DND-41 (cell line): ENCODE measurements around the gene ZFYVE26.

ENCODE experiments used
- ATAC-seq: fragments of 200-7000 bp; cut with Tn5 transposase; 3 replicates; pipeline ENCODE4 v1.9.1; 2021; ENCODE audit warnings: low read depth; ENCODE audit not compliant: insufficient read depth
- DNase-seq: peaks from one replicate; pipeline ENCODE4 v3.0.0-alpha.2; 2020
- H2AFZ ChIP-seq: 2 replicates; pipeline ENCODE4 v1.6.0; 2012; ENCODE audit warnings: low read depth, low read length
- H3K27ac ChIP-seq: 2 replicates; pipeline ENCODE4 v1.5.1; 2012; ENCODE audit warnings: low read length, inconsistent platforms
- H3K27me3 ChIP-seq: fragments of 200-600 bp; sonication (generic); 2 replicates; pipeline ENCODE4 v1.6.0; 2012; ENCODE audit warnings: low read length, mild to moderate bottlenecking, inconsistent platforms; ENCODE audit not compliant: insufficient read depth, poor library complexity
- H3K36me3 ChIP-seq: 2 replicates; pipeline ENCODE4 v1.5.1; 2012; ENCODE audit warnings: low read length, inconsistent platforms; ENCODE audit not compliant: insufficient read depth
- H3K4me1 ChIP-seq: 2 replicates; pipeline ENCODE4 v1.5.1; 2012; ENCODE audit warnings: mild to moderate bottlenecking, low read length; ENCODE audit not compliant: insufficient read depth
- H3K4me2 ChIP-seq: 2 replicates; pipeline ENCODE4 v1.6.0; 2012; ENCODE audit warnings: mild to moderate bottlenecking, moderate library complexity, low read length, inconsistent platforms; ENCODE audit not compliant: insufficient read depth
- H3K4me3 ChIP-seq, 2 experiments: fragments of 200-600 bp in 1 of 2; shearing (Covaris generic) in 1 of 2; 2 replicates each; pipeline ENCODE4 v1.5.1; 2012 to 2016; ENCODE audit warnings: inconsistent platforms in 2 of 2, low read length in 2 of 2, mild to moderate bottlenecking in 2 of 2, low read depth in 1 of 2, moderate library complexity in 1 of 2
- H3K79me2 ChIP-seq: 2 replicates; pipeline ENCODE4 v1.6.0; 2012; ENCODE audit warnings: low read length, inconsistent platforms; ENCODE audit not compliant: insufficient read depth
- H3K9ac ChIP-seq: 2 replicates; pipeline ENCODE4 v1.6.0; 2012; ENCODE audit warnings: low read depth, mild to moderate bottlenecking, inconsistent platforms, low read length, moderate library complexity
- H3K9me3 ChIP-seq: 2 replicates; pipeline ENCODE4 v1.5.1; 2012; ENCODE audit warnings: low read length, moderate library complexity, mild to moderate bottlenecking, inconsistent platforms; ENCODE audit not compliant: insufficient read depth, severe bottlenecking
- H4K20me1 ChIP-seq: 2 replicates; pipeline ENCODE4 v1.6.0; 2012; ENCODE audit warnings: low read length; ENCODE audit not compliant: insufficient read depth
- CTCF ChIP-seq: IDR thresholded peaks from 2 replicates; pipeline ENCODE4 v1.5.1; 2012; ENCODE audit warnings: borderline replicate concordance, low read length, moderate library complexity, mild to moderate bottlenecking; ENCODE audit not compliant: poor library complexity, severe bottlenecking; ENCODE audit errors: extremely low read depth
- EZH2 ChIP-seq: IDR thresholded peaks from 3 replicates; pipeline ENCODE4 v1.6.1; 2012; ENCODE audit warnings: borderline replicate concordance, low read depth, mild to moderate bottlenecking, moderate library complexity, low read length, inconsistent platforms; ENCODE audit not compliant: severe bottlenecking

ZFYVE26 gene

GRCh38 chr14:67816326-67817002, at the start of gene ZFYVE26:
Gene ZFYVE26, minus strand, starts transcription at chr14:67816590. Its CDS starts 627 bp downstream, at chr14:67815963.
- H3K4me1 ChIP-seq: peaks cover 47% of the 10 kb centered on the region

GRCh38 chr14:67863223-67863622, 46.8 kb upstream of the ZFYVE26 start:
- Histone ChIP-seq H3K79me2 (no peaks in the 10 kb centered on the region), H3K4me2 (no peak overlapping the region), H2AFZ (no peak overlapping the region), H3K9me3 (peaks cover 2% of the 10 kb centered on the region), H3K27ac (no peak overlapping the region), H3K4me3 (no peak overlapping the region), H3K9ac (no peak overlapping the region), H4K20me1 (no peaks in the 10 kb centered on the region), H3K4me1 (no peaks in the 10 kb centered on the region), H3K36me3 (peaks cover 25% of the 10 kb centered on the region; the same call in 1 of the 2 replicates), H3K27me3 (no peaks in the 10 kb centered on the region)
- TF ChIP-seq CTCF (no peak), EZH2 (no peak)
- ATAC-seq (no peak), DNase-seq (no peak)

More at GRCh38 chr14:67816326-67817002, at the start of gene ZFYVE26:
- Histone ChIP-seq H3K36me3 (peaks cover 21% of the 10 kb centered on the region; the same call in 1 of the 2 replicates), H2AFZ (peak within 1 kb of the TSS; percentile 98), H3K27ac (peak within 1 kb of the TSS; percentile 82), H3K9ac (peak within 1 kb of the TSS; percentile 68), H3K27me3 (no peaks in the 10 kb centered on the region), H3K9me3 (no peaks in the 10 kb centered on the region), H3K79me2 (peaks cover 45% of the 10 kb centered on the region), H3K4me2 (peak within 1 kb of the TSS; percentile 95), H4K20me1 (no peaks in the 10 kb centered on the region), H3K4me3 (peak within 1 kb of the TSS; percentile 88 to 92)
- no peak for TF ChIP-seq CTCF
- TF ChIP-seq EZH2: no peak
- DNase-seq (peak; percentile 94), ATAC-seq (peak; percentile 94)

- H4K20me1 ChIP-seq: no peaks in the 10 kb centered on the region
These were observed 42.9 kb upstream of the ZFYVE26 start for GRCh38 chr14:67859169-67859749.

More at GRCh38 chr14:67859169-67859749, 42.9 kb upstream of the ZFYVE26 start:
- no peaks in the 10 kb centered on the region for H3K27me3 ChIP-seq
- no peaks in the 10 kb centered on the region for H3K36me3 ChIP-seq
- TF ChIP-seq CTCF (no peak), EZH2 (no peak)
- H3K27ac ChIP-seq: no peak overlapping the region
- H3K9me3 ChIP-seq: no peaks in the 10 kb centered on the region
- H3K79me2 ChIP-seq: no peaks in the 10 kb centered on the region
- ATAC-seq (no peak), DNase-seq (no peak)
- no peak overlapping the region for H3K9ac ChIP-seq
- H2AFZ ChIP-seq: no peak overlapping the region
- H3K4me3 ChIP-seq: no peak overlapping the region
- H3K4me2 ChIP-seq: no peak overlapping the region
- no peaks in the 10 kb centered on the region for H3K4me1 ChIP-seq
